T-cell (primary cell): ENCODE measurements around the gene PLAAT2. TPM values are rescaled to one million over a fixed set of nuclear protein-coding genes. Genes with fewer than 3 reads are reported as not detected.

Source experiments
- ATAC-seq, 4 experiments: fragments of 200-7000 bp in 3 of 4; fragments of 150-1000 bp in 1 of 4; cut with Tn5 transposase; replicated peaks in 1 of 4; 1 replicate in 3 of 4; 2 replicates in 1 of 4; pipeline ENCODE4 v1.10.0; 2021; ENCODE audit warnings: moderate library complexity in 3 of 4, mild to moderate bottlenecking in 2 of 4, moderate number of reproducible peaks in 1 of 4
- CTCF ChIA-PET, 2 donors: fragments of 300-600 bp; sonication (Branson Sonifier 250); formaldehyde crosslinking; loops; one replicate each; lab custom pipeline; 2022; ENCODE audit warnings: antibody characterized with exemption in 2 of 2; lab: Charles Lee
- POLR2A ChIA-PET, 2 donors: fragments of 300-600 bp; sonication (Branson Sonifier 250); formaldehyde crosslinking; loops; one replicate each; lab custom pipeline; 2022; ENCODE audit warnings: antibody characterized with exemption in 2 of 2; lab: Charles Lee
- DNase-seq, 35 experiments: peaks; one replicate each; pipeline versions ENCODE4 v3.0.0 to v3.0.0-alpha.2; 2013 to 2023
- H3K27ac ChIP-seq: one replicate; pipeline ENCODE4 v1.5.1; 2013; ENCODE audit warnings: low read length
- H3K27me3 ChIP-seq, 2 experiments: replicated peaks in 1 of 2; 1 replicate in 1 of 2; 2 replicates in 1 of 2; pipeline versions ENCODE4 v1.6.1 to v1.7.0; 2013; ENCODE audit warnings: low read length in 1 of 2, mixed read lengths in 1 of 2; ENCODE audit not compliant: control insufficient read depth in 2 of 2, insufficient read depth in 2 of 2; ENCODE audit errors: extremely low read depth in 1 of 2
- H3K36me3 ChIP-seq, 2 donors: 1 replicate in 1 of 2; 2 replicates in 1 of 2; pipeline versions ENCODE4 v1.6.1 to v1.7.0; 2013; ENCODE audit warnings: low read length in 1 of 2; ENCODE audit not compliant: control insufficient read depth in 2 of 2, insufficient read depth in 1 of 2; ENCODE audit errors: extremely low read depth in 1 of 2
- H3K4me1 ChIP-seq, 2 experiments: 1 replicate in 1 of 2; 2 replicates in 1 of 2; pipeline versions ENCODE4 v1.6.1 to v1.7.0; 2013; ENCODE audit warnings: low read length in 2 of 2, mixed read lengths in 1 of 2; ENCODE audit not compliant: insufficient read depth in 2 of 2, control insufficient read depth in 1 of 2; ENCODE audit errors: extremely low read depth in 1 of 2
- H3K4me3 ChIP-seq, 2 donors: 1 replicate in 1 of 2; 2 replicates in 1 of 2; pipeline versions ENCODE4 v1.5.1 to v1.7.0; 2013; ENCODE audit warnings: mild to moderate bottlenecking in 2 of 2, low read length in 1 of 2, moderate library complexity in 1 of 2; ENCODE audit not compliant: control insufficient read depth in 1 of 2; ENCODE audit errors: extremely low read depth in 1 of 2
- H3K9me3 ChIP-seq: 2 replicates; pipeline ENCODE4 v1.7.0; 2013
- H3K27ac Mint-ChIP-seq, 2 donors: one replicate each; pipeline ENCODE4 v1.8.0; 2020 to 2021; ENCODE audit warnings: mild to moderate bottlenecking in 2 of 2, mixed read lengths in 2 of 2
- H3K27me3 Mint-ChIP-seq, 2 donors: one replicate each; pipeline ENCODE4 v1.8.0; 2021 to 2022; ENCODE audit warnings: mixed read lengths in 2 of 2
- H3K36me3 Mint-ChIP-seq: one replicate; pipeline ENCODE4 v1.8.0; 2021; ENCODE audit warnings: mixed read lengths
- H3K4me1 Mint-ChIP-seq, 3 donors: one replicate each; pipeline ENCODE4 v1.8.0; 2020 to 2022; ENCODE audit warnings: mixed read lengths in 3 of 3, mild to moderate bottlenecking in 1 of 3
- H3K4me3 Mint-ChIP-seq, 3 donors: one replicate each; pipeline ENCODE4 v1.8.0; 2020 to 2022; ENCODE audit warnings: mild to moderate bottlenecking in 3 of 3, mixed read lengths in 3 of 3, moderate library complexity in 3 of 3
- H3K9me3 Mint-ChIP-seq, 3 donors: one replicate each; pipeline ENCODE4 v1.8.0; 2020 to 2022; ENCODE audit warnings: mixed read lengths in 3 of 3
- WGBS: methylation state at CpG from one replicate; pipeline ENCODE4 v1.1.5; 2013; ENCODE audit warnings: missing lambda C conversion rate; ENCODE audit not compliant: insufficient coverage; 5-methylcytosine and 5-hydroxymethylcytosine counted together
- total RNA-seq, 35 experiments: library from RNA in 6 of 35; stranded (reverse) in 6 of 35; fragments of 120-200 nt in 1 of 35; gene quantifications; one replicate each; pipeline versions ENCODE4 v1.2.1 to v1.2.4 and lab custom pipeline; 2013 to 2026

Gene PLAAT2
- total RNA-seq, result under 1 TPM in 2 of 5 donors, not detected in 3; 0.51 to 0.53 TPM
- 0.28 TPM for total RNA-seq (2013)
- total RNA-seq (lab: John Stamatoyannopoulos, UW), result 0 to 0.99 (median 0.19) reads per million in 29 experiments

DNA sequence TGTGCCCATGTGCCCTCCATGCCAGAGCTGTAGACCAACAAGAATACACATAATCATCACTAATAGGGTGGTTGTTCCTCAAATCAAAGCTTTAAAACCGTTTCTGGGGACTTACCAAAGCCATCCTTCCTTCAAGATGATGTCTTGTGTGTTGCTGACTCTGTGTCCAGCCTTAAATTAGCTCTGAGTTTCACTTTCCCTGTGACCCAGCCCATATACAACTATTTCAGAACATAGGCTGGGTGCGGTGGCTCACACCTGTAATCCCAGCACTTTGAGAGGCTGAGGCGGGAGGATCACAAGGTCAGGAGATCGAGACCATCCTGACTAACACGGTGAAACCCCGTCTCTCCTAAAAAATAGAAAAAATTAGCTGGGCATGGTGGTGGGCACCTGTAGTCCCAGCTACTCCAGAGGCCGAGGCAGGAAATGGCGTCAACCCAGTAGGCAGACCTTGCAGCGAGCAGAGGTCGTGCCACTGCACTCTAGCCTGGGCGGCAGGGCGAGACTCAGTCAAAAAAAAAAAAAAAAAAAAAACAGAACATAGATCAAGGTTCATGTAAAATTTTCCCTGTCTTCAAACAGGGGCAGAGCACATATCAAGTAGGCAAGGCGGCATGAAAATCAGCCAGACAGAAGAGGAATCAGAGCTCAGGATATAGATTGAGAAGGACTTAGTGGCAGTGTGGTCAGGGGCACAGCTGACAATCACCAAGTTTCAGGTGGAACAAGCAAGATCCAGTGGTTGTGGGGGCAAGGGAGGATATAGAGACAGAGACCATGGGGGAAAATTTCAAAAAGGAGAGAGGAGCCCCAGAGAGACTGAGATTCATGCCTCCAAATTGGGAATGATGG is at the start of gene PLAAT2:
TSS of gene PLAAT2 (minus strand) at position 179 of the 855 bp plus-strand sequence. CDS start at position 124, 55 bp downstream.
- H3K4me3 Mint-ChIP-seq, result no peak within 1 kb of the TSS
- no peaks in the 10 kb centered on the region for H3K9me3 ChIP-seq
- H3K27ac ChIP-seq, result no peak within 1 kb of the TSS
- H3K9me3 Mint-ChIP-seq, result no peaks in the 10 kb centered on the region
- ATAC-seq, result no peak
- H3K4me1 Mint-ChIP-seq, result peaks cover 59 to 72% (median 64%) of the 10 kb centered on the region in 3 donors
- H3K36me3 ChIP-seq, result no peaks in the 10 kb centered on the region
- ChIA-PET CTCF (interaction anchor here (0.5 to 1.2 kb wide), 2 partner anchors 75 to 351 kb away, joined by 4 to 7 read pairs; no protein-coding TSS in a partner anchor), POLR2A (interaction anchor here in 1 of 2 donors (0.6 to 1.2 kb wide), 3 partner anchors 12 to 92 kb away, joined by 3 to 9 read pairs (median 3); partner anchors contain the start of gene PLAAT4)
- H3K4me3 ChIP-seq, result no peak within 1 kb of the TSS
- WGBS, result 98% methylated on average over 7 of the region's 13 CpGs
- H3K27me3 ChIP-seq, result no peaks in the 10 kb centered on the region
- no peak for DNase-seq
- no peaks in the 10 kb centered on the region for H3K27me3 Mint-ChIP-seq
- H3K27ac Mint-ChIP-seq, result no peak within 1 kb of the TSS
- H3K36me3 Mint-ChIP-seq, result no peaks in the 10 kb centered on the region
- H3K4me1 ChIP-seq, result peaks cover 32 to 73% of the 10 kb centered on the region in 2 experiments

DNA sequence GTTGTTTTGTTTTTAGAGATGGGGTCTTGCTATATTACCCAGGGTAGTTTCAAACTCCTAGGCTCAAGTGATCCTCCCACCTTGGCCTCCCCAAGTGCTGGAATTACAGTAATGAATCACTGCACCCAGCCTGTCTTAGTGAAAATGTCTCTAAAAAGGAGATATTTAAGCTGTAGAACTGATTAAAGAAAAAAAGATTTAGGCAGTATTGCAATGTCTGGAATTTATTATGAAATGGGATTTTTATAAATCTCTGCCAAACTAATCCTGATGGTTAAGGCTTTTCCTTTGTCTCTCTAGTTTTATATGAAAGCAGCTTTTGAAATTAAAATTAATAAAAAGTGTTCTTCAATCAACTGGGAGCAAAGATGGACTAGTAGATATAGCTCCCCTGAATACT is 49.0 kb upstream of the PLAAT2 start:
- Histone ChIP-seq H3K4me1 (peaks cover 0 to 15% of the 10 kb centered on the region in 2 experiments), H3K27me3 (peaks cover 0 to 5% of the 10 kb centered on the region in 2 experiments), H3K36me3 (no peaks in the 10 kb centered on the region), H3K27ac (no peak overlapping the region), H3K4me3 (no peak overlapping the region), H3K9me3 (no peaks in the 10 kb centered on the region)
- POLR2A ChIA-PET, result no interaction called here
- Mint-ChIP-seq H3K9me3 (no peaks in the 10 kb centered on the region), H3K4me3 (no peak overlapping the region), H3K27ac (no peak overlapping the region), H3K27me3 (no peaks in the 10 kb centered on the region), H3K36me3 (no peaks in the 10 kb centered on the region), H3K4me1 (peaks cover 21 to 23% (median 23%) of the 10 kb centered on the region in 3 donors)
- DNase-seq (no peak), ATAC-seq (no peak)
- CTCF ChIA-PET, result interaction anchor here in 1 of 2 donors (0.7 kb wide), 1 partner anchor 76 kb away, joined by 3 read pairs; the partner anchor contains the start of gene PLAAT4

DNA sequence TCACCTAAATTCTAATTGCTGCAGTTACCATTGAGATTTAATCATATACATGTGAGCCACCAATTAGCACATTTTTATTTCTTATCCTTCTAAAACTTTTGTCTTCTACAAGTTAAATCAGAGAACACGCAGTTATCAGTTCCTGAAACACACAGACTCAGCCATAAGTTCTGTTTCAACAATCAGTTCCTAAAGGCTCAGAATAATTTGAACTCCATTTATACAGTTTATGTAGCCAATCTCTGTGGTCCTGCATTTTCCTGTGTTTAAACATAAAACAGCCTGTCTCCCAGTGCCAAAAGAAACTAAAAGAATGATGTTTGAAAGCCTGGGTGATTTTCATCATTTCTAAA is 48.2 kb upstream of the PLAAT2 start:
- Mint-ChIP-seq H3K4me1 (peaks cover 21 to 23% (median 23%) of the 10 kb centered on the region in 3 donors), H3K4me3 (no peak overlapping the region), H3K27me3 (no peaks in the 10 kb centered on the region), H3K9me3 (no peaks in the 10 kb centered on the region), H3K36me3 (no peaks in the 10 kb centered on the region), H3K27ac (peak overlapping the region in 1 of 2 donors; percentile 44)
- Histone ChIP-seq H3K27ac (no peak overlapping the region), H3K9me3 (no peaks in the 10 kb centered on the region), H3K4me1 (peaks cover 0 to 15% of the 10 kb centered on the region in 2 experiments), H3K27me3 (peaks cover 0 to 5% of the 10 kb centered on the region in 2 experiments), H3K36me3 (no peaks in the 10 kb centered on the region), H3K4me3 (no peak overlapping the region)
- 100% methylated on average over 1 of the region's 1 CpG for WGBS
- no peak for ATAC-seq
- DNase-seq, result no peak
- POLR2A ChIA-PET, result no interaction called here
- CTCF ChIA-PET, result no interaction called here

DNA sequence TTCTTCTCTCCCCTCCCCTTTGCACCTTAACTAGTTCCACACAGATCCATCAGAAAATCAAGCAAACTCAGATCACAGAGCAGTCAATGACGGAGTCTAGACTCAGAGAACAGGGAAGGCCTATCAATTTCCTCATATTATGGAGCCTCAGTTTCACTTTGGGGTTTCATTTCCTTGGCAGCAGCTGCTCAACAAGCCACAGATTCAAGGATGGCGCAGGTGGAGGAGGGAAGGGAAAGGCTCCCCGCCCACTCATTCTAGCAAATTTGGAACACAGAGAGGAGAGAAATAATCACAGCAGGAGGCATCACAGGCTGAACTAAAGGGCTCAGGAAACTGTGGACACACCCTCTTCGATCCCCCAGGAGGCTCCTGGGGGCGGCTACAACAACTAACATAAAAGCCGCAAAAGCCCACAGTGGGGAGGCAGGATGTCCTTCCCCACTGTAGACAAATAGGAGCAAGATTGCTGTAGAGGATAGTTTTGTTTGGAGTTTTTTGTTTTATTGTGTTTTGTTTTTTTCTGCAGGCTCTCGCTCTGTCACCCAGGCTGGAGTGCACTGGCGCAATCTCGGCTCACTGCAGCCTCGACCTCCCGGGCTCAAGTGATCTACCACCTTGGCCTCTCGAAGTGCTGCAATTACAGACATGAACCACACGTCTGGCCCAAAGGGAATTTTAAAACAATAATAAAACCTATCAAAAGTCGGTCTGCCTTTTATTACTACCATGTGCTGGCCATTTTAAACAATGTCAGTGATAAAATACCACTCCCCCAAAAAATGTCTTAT is 47.6 kb upstream of the PLAAT2 start:
- H3K36me3 Mint-ChIP-seq, result no peaks in the 10 kb centered on the region
- DNase-seq (no peak), ATAC-seq (no peak)
- peaks cover 21 to 23% (median 23%) of the 10 kb centered on the region in 3 donors for H3K4me1 Mint-ChIP-seq
- H3K4me3 ChIP-seq, result no peak overlapping the region
- no peaks in the 10 kb centered on the region for H3K27me3 Mint-ChIP-seq
- H3K4me1 ChIP-seq, result peaks cover 0 to 15% of the 10 kb centered on the region in 2 experiments
- no peaks in the 10 kb centered on the region for H3K9me3 ChIP-seq
- POLR2A ChIA-PET, result no interaction called here
- H3K4me3 Mint-ChIP-seq, result no peak overlapping the region
- H3K36me3 ChIP-seq, result no peaks in the 10 kb centered on the region
- no peaks in the 10 kb centered on the region for H3K9me3 Mint-ChIP-seq
- 88% methylated on average over 7 of the region's 14 CpGs for WGBS
- H3K27me3 ChIP-seq, result peaks cover 0 to 5% of the 10 kb centered on the region in 2 experiments
- peak overlapping the region; percentile 44 to 57 for H3K27ac Mint-ChIP-seq
- H3K27ac ChIP-seq, result no peak overlapping the region
- CTCF ChIA-PET, result no interaction called here

DNA sequence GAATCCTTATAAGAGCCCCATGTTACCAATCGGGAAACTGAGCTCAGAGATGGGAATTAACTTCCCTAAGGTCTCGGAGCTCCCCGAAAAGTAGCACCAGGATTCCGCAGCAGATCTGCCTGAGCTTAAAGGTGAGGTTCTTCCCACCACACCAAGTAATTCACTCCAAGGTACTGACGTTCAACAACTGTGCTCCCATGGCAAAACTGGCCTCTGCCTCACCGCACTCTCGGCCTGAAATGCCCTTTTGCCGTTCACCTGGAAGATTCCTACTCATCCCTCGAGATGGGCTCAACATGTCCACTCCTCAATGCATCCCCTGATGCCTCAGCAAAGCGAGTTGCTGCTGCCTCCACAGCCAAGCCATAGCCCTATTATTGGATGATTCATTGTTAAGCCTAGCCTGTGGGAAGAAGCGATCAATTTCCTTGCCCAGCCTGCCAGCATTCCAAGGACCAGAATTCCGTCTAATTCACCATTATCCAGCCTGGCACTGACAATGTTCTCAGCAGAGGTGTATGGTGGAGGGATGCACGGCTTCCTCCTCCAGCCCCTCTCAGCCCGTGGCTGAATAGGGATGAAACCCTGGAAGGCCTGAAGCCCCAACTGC is 46.9 kb upstream of the PLAAT2 start:
- H3K27ac Mint-ChIP-seq, result peak overlapping the region; percentile 13 to 36
- no peak overlapping the region for H3K4me3 Mint-ChIP-seq
- ChIA-PET CTCF (interaction anchor here (0.6 to 1.2 kb wide), 2 partner anchors 11 to 24 kb away, joined by 3 read pairs; no protein-coding TSS in a partner anchor), POLR2A (no interaction called here)
- no peaks in the 10 kb centered on the region for H3K36me3 Mint-ChIP-seq
- H3K9me3 Mint-ChIP-seq, result no peaks in the 10 kb centered on the region
- H3K27me3 ChIP-seq, result peaks cover 0 to 5% of the 10 kb centered on the region in 2 experiments
- no peak overlapping the region for H3K4me3 ChIP-seq
- no peak for DNase-seq
- H3K9me3 ChIP-seq, result no peaks in the 10 kb centered on the region
- H3K4me1 ChIP-seq, result peaks cover 0 to 15% of the 10 kb centered on the region in 2 experiments
- no peak for ATAC-seq
- WGBS, result 95% methylated on average over 8 of the region's 14 CpGs
- no peaks in the 10 kb centered on the region for H3K27me3 Mint-ChIP-seq
- H3K36me3 ChIP-seq, result no peaks in the 10 kb centered on the region
- H3K4me1 Mint-ChIP-seq, result peaks cover 21 to 23% (median 23%) of the 10 kb centered on the region in 3 donors
- H3K27ac ChIP-seq, result no peak overlapping the region

DNA sequence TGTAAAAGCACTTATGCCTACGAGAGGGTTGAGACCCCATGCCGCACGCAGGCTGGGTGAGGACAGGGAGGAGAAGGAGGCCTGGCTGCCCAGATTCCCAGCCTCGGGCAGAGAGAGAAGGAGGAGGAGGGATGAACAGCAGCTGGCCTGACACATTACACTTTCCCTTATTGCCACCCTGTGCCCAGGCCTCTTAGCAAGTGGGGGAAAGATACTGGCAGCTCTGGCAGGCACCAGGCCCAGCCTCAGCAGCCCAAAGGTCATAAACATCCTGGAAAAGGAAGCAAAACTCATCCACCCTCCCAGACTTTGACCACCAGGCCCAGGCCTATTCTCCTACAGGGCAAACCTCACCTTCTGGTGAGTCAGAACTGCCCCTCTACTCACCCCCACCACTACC is 46.4 kb upstream of the PLAAT2 start:
- peaks cover 19 to 23% (median 21%) of the 10 kb centered on the region in 3 donors for H3K4me1 Mint-ChIP-seq
- peaks cover 0 to 13% of the 10 kb centered on the region in 2 experiments for H3K4me1 ChIP-seq
- POLR2A ChIA-PET, result no interaction called here
- H3K9me3 Mint-ChIP-seq, result no peaks in the 10 kb centered on the region
- H3K36me3 Mint-ChIP-seq, result no peaks in the 10 kb centered on the region
- no peak overlapping the region for H3K4me3 ChIP-seq
- 80% methylated on average over 1 of the region's 4 CpGs for whole genome bisulfite sequencing
- no peak overlapping the region for H3K27ac ChIP-seq
- peaks cover 0 to 5% of the 10 kb centered on the region in 2 experiments for H3K27me3 ChIP-seq
- ATAC-seq (no peak), DNase-seq (no peak)
- CTCF ChIA-PET, result interaction anchor here in 1 of 2 donors (1.2 kb wide), 1 partner anchor 12 kb away, joined by 3 read pairs; no protein-coding TSS in a partner anchor
- peak overlapping the region in 1 of 2 donors; percentile 66 for H3K27ac Mint-ChIP-seq
- H3K4me3 Mint-ChIP-seq, result no peak overlapping the region
- H3K36me3 ChIP-seq, result no peaks in the 10 kb centered on the region
- no peaks in the 10 kb centered on the region for H3K9me3 ChIP-seq
- no peaks in the 10 kb centered on the region for H3K27me3 Mint-ChIP-seq
